Mesendoderm (in vitro differentiated cells): ENCODE data around the gene SLC35F3.

Source experiments
- DNase-seq: peaks from one replicate; pipeline ENCODE4 v3.0.0; 2013
- H2AK5ac ChIP-seq: 2 replicates; pipeline ENCODE4 v1.6.1; 2013; ENCODE audit warnings: low read length, inconsistent platforms
- H2BK120ac ChIP-seq: 2 replicates; pipeline ENCODE4 v1.6.1; 2013; ENCODE audit warnings: low read depth, mild to moderate bottlenecking, low read length, moderate library complexity, mixed read lengths
- H2BK15ac ChIP-seq: replicated peaks from 2 replicates; pipeline ENCODE4 v1.6.1; 2013; ENCODE audit warnings: low read depth, mild to moderate bottlenecking, moderate library complexity
- H2BK5ac ChIP-seq: 2 replicates; pipeline ENCODE4 v1.6.1; 2013; ENCODE audit warnings: low read length, inconsistent platforms
- H3K18ac ChIP-seq: 2 replicates; pipeline ENCODE4 v1.6.1; 2013; ENCODE audit warnings: mild to moderate bottlenecking, low read length, mixed read lengths
- H3K23ac ChIP-seq: one replicate; pipeline ENCODE4 v1.6.1; 2013; ENCODE audit warnings: low read length
- H3K27ac ChIP-seq: 2 replicates; pipeline ENCODE4 v1.5.1; 2013; ENCODE audit warnings: low read depth, mild to moderate bottlenecking, inconsistent platforms, low read length, moderate library complexity
- H3K27me3 ChIP-seq: 2 replicates; pipeline ENCODE4 v1.6.1; 2013; ENCODE audit warnings: low read length, control low read depth, mild to moderate bottlenecking, inconsistent platforms; ENCODE audit not compliant: insufficient read depth, poor library complexity
- H3K36me3 ChIP-seq: 2 replicates; pipeline ENCODE4 v1.6.1; 2013; ENCODE audit warnings: low read length, inconsistent platforms; ENCODE audit not compliant: control insufficient read depth, insufficient read depth
- H3K4ac ChIP-seq: one replicate; pipeline ENCODE4 v1.6.1; 2013; ENCODE audit warnings: low read depth, mild to moderate bottlenecking, low read length, moderate library complexity
- H3K4me1 ChIP-seq: 2 replicates; pipeline ENCODE4 v1.6.1; 2013; ENCODE audit warnings: low read depth, low read length, inconsistent platforms; ENCODE audit not compliant: control insufficient read depth
- H3K4me2 ChIP-seq: 2 replicates; pipeline ENCODE4 v1.6.1; 2013; ENCODE audit warnings: low read length
- H3K4me3 ChIP-seq: 2 replicates; pipeline ENCODE4 v1.5.1; 2013; ENCODE audit warnings: mild to moderate bottlenecking, low read length
- H3K56ac ChIP-seq: one replicate; pipeline ENCODE4 v1.6.1; 2013; ENCODE audit warnings: low read length
- H3K79me1 ChIP-seq: 2 replicates; pipeline ENCODE4 v1.6.1; 2013; ENCODE audit warnings: low read length, inconsistent platforms
- H3K79me2 ChIP-seq: 2 replicates; pipeline ENCODE4 v1.6.1; 2013; ENCODE audit warnings: mild to moderate bottlenecking, low read length; ENCODE audit not compliant: control insufficient read depth, insufficient read depth
- H3K9ac ChIP-seq: 2 replicates; pipeline ENCODE4 v1.6.1; 2013; ENCODE audit warnings: low read length, inconsistent platforms
- H4K5ac ChIP-seq: one replicate; pipeline ENCODE4 v1.6.1; 2013; ENCODE audit warnings: low read length
- H4K8ac ChIP-seq: one replicate; pipeline ENCODE4 v1.6.1; 2013; ENCODE audit warnings: low read depth, mild to moderate bottlenecking, control low read depth, low read length, moderate library complexity
- WGBS: extraction: QIAGEN DNeasy Blood & Tissue Kit; methylation state at CpG from one replicate; pipeline ENCODE4 v1.1.7; 2013; ENCODE audit warnings: low lambda C conversion rate, missing lambda C conversion rate; ENCODE audit not compliant: insufficient coverage; ENCODE audit errors: extremely low coverage; 5-methylcytosine and 5-hydroxymethylcytosine counted together

Gene SLC35F3

GRCh38 chr1:234212764-234213657 lies 308.5 kb downstream of the SLC35F3 start:
- Histone ChIP-seq H3K27me3 (no peaks in the 10 kb centered on the region), H4K8ac (no peak overlapping the region), H2BK5ac (no peak overlapping the region), H3K56ac (peak overlapping the region; percentile 9), H3K23ac (no peak overlapping the region), H3K4me2 (no peak overlapping the region), H2AK5ac (no peak overlapping the region), H3K4me1 (peaks cover 5% of the 10 kb centered on the region), H2BK15ac (no peak overlapping the region), H3K36me3 (no peaks in the 10 kb centered on the region), H3K18ac (no peak overlapping the region), H3K27ac (no peak overlapping the region), H3K79me1 (no peaks in the 10 kb centered on the region), H2BK120ac (no peak overlapping the region), H3K9ac (peak overlapping the region; percentile 84), H3K79me2 (no peaks in the 10 kb centered on the region), H4K5ac (no peak overlapping the region), H3K4ac (peak overlapping the region; percentile 41), H3K4me3 (no peak overlapping the region)
- WGBS: no CpG with 5 or more reads among the region's 4 CpGs
- DNase-seq: peak; percentile 89

GRCh38 chr1:234213658-234214128 lies 309.2 kb downstream of the SLC35F3 start:
- H3K4me1 ChIP-seq: peaks cover 5% of the 10 kb centered on the region
- peak overlapping the region; percentile 65 for H3K4me3 ChIP-seq
- H3K4me2 ChIP-seq: peak overlapping the region; percentile 93
- no peak overlapping the region for H3K18ac ChIP-seq
- no peaks in the 10 kb centered on the region for H3K79me2 ChIP-seq
- no peak overlapping the region for H4K8ac ChIP-seq
- H4K5ac ChIP-seq: no peak overlapping the region
- no peaks in the 10 kb centered on the region for H3K27me3 ChIP-seq
- no peak for DNase-seq
- no peak overlapping the region for H2BK5ac ChIP-seq
- no peak overlapping the region for H3K23ac ChIP-seq
- no peak overlapping the region for H2BK120ac ChIP-seq
- H3K4ac ChIP-seq: no peak overlapping the region
- H3K79me1 ChIP-seq: no peaks in the 10 kb centered on the region
- no peak overlapping the region for H3K27ac ChIP-seq
- no peaks in the 10 kb centered on the region for H3K36me3 ChIP-seq
- no CpG with 5 or more reads among the region's 8 CpGs for WGBS
- H3K9ac ChIP-seq: peak overlapping the region; percentile 84
- no peak overlapping the region for H2AK5ac ChIP-seq
- H2BK15ac ChIP-seq: no peak overlapping the region
- peak overlapping the region; percentile 91 for H3K56ac ChIP-seq

- H3K18ac ChIP-seq: peak overlapping the region; percentile 31
- no peak overlapping the region for H3K27ac ChIP-seq
- H3K4me3 ChIP-seq: peak overlapping the region; percentile 65
- H3K56ac ChIP-seq: peak overlapping the region; percentile 91
- H2BK5ac ChIP-seq: peak overlapping the region; percentile 50
- no peak overlapping the region for H3K4ac ChIP-seq
- no peak overlapping the region for H2BK120ac ChIP-seq
- no peaks in the 10 kb centered on the region for H3K79me1 ChIP-seq
- peak; percentile 64 for DNase-seq
- H3K27me3 ChIP-seq: no peaks in the 10 kb centered on the region
- H2AK5ac ChIP-seq: no peak overlapping the region
- peak overlapping the region; percentile 93 for H3K4me2 ChIP-seq
- no peak overlapping the region for H2BK15ac ChIP-seq
- no CpG with 5 or more reads among the region's 69 CpGs for WGBS
- no peaks in the 10 kb centered on the region for H3K79me2 ChIP-seq
- no peaks in the 10 kb centered on the region for H3K36me3 ChIP-seq
- H3K9ac ChIP-seq: peak overlapping the region; percentile 84
- H4K5ac ChIP-seq: no peak overlapping the region
- peaks cover 5% of the 10 kb centered on the region for H3K4me1 ChIP-seq
- H4K8ac ChIP-seq: no peak overlapping the region
- H3K23ac ChIP-seq: peak overlapping the region; percentile 9
Measured at GRCh38 chr1:234214129-234214910, 309.8 kb downstream of the SLC35F3 start.

- no peak overlapping the region for H2BK15ac ChIP-seq
- no peak overlapping the region for H2BK120ac ChIP-seq
- no peaks in the 10 kb centered on the region for H3K36me3 ChIP-seq
- no peaks in the 10 kb centered on the region for H3K79me2 ChIP-seq
- H3K9ac ChIP-seq: peak overlapping the region; percentile 84
- peak; percentile 60 for DNase-seq
- H2BK5ac ChIP-seq: no peak overlapping the region
- H3K23ac ChIP-seq: no peak overlapping the region
- no peak overlapping the region for H4K5ac ChIP-seq
- H3K18ac ChIP-seq: no peak overlapping the region
- no peaks in the 10 kb centered on the region for H3K79me1 ChIP-seq
- no peak overlapping the region for H3K27ac ChIP-seq
- H3K4me1 ChIP-seq: peaks cover 5% of the 10 kb centered on the region
- H3K56ac ChIP-seq: peak overlapping the region; percentile 91
- peak overlapping the region; percentile 65 for H3K4me3 ChIP-seq
- WGBS: no CpG with 5 or more reads among the region's 20 CpGs
- H3K27me3 ChIP-seq: no peaks in the 10 kb centered on the region
- no peak overlapping the region for H4K8ac ChIP-seq
- no peak overlapping the region for H3K4ac ChIP-seq
- H3K4me2 ChIP-seq: peak overlapping the region; percentile 93
- H2AK5ac ChIP-seq: peak overlapping the region; percentile 22
Measured at GRCh38 chr1:234214911-234215892, 310.7 kb downstream of the SLC35F3 start.

GRCh38 chr1:234216116-234216703 lies 311.7 kb downstream of the SLC35F3 start:
- no peak overlapping the region for H3K4me3 ChIP-seq
- H3K27me3 ChIP-seq: no peaks in the 10 kb centered on the region
- H3K79me2 ChIP-seq: no peaks in the 10 kb centered on the region
- H3K36me3 ChIP-seq: no peaks in the 10 kb centered on the region
- no peak overlapping the region for H3K27ac ChIP-seq
- no peak overlapping the region for H3K9ac ChIP-seq
- H3K79me1 ChIP-seq: no peaks in the 10 kb centered on the region
- no peak overlapping the region for H2BK5ac ChIP-seq
- H3K18ac ChIP-seq: no peak overlapping the region
- H3K56ac ChIP-seq: no peak overlapping the region
- H4K8ac ChIP-seq: no peak overlapping the region
- H2BK15ac ChIP-seq: no peak overlapping the region
- no peak overlapping the region for H3K23ac ChIP-seq
- H3K4me1 ChIP-seq: peaks cover 5% of the 10 kb centered on the region
- H3K4me2 ChIP-seq: no peak overlapping the region
- no peak for DNase-seq
- no peak overlapping the region for H2BK120ac ChIP-seq
- H3K4ac ChIP-seq: no peak overlapping the region
- no peak overlapping the region for H2AK5ac ChIP-seq
- no peak overlapping the region for H4K5ac ChIP-seq
- no CpG with 5 or more reads among the region's 8 CpGs for WGBS
